HEK293T (cell line): ENCODE results near the gene GRK4.
"Not testable (repeated sequence)": the region's sequence is repeated elsewhere in the genome, so short reads cannot be mapped to it uniquely, and the experiment has no call there.

ENCODE experiments used
- CTCF ChIA-PET: fragments of 350-600 bp; formaldehyde crosslinking; extraction: SDS; loops from one replicate; lab custom pipeline; 2021; ENCODE audit warnings: antibody characterized with exemption, inconsistent platforms; lab: Yijun Ruan, JAX
- POLR2A ChIA-PET: fragments of 350-600 bp; formaldehyde crosslinking; extraction: SDS; loops from one replicate; lab custom pipeline; 2020; ENCODE audit warnings: antibody characterized with exemption, inconsistent platforms; lab: Yijun Ruan, JAX
- DNase-seq: peaks from one replicate; pipeline ENCODE4 v3.0.0; 2012; ENCODE audit warnings: mixed read lengths; ENCODE audit errors: extremely low spot score
- ARNT ChIP-seq: fragments of 450-650 bp; IDR thresholded peaks from 2 replicates; pipeline ENCODE4 v1.6.1; 2017; ENCODE audit warnings: mild to moderate bottlenecking
- BHLHE40 ChIP-seq: fragments of 450-650 bp; IDR thresholded peaks from 2 replicates; pipeline ENCODE4 v1.6.1; 2016; ENCODE audit warnings: mild to moderate bottlenecking, moderate library complexity, borderline replicate concordance
- CTBP1 ChIP-seq: fragments of 450-650 bp; IDR thresholded peaks from 2 replicates; pipeline ENCODE4 v1.6.1; 2016; ENCODE audit warnings: borderline replicate concordance
- ELF4 ChIP-seq: fragments of 450-650 bp; IDR thresholded peaks from 2 replicates; pipeline ENCODE4 v1.6.1; 2017; ENCODE audit warnings: antibody characterized with exemption
- FOXA1 ChIP-seq: fragments of 450-650 bp; IDR thresholded peaks from 2 replicates; pipeline ENCODE4 v1.6.1; 2016; ENCODE audit warnings: mild to moderate bottlenecking
- FOXK2 ChIP-seq: fragments of 450-650 bp; IDR thresholded peaks from 2 replicates; pipeline ENCODE4 v1.6.1; 2016; ENCODE audit warnings: mild to moderate bottlenecking
- FOXM1 ChIP-seq: fragments of 450-650 bp; IDR thresholded peaks from 2 replicates; pipeline ENCODE4 v1.6.1; 2017; ENCODE audit warnings: mild to moderate bottlenecking, borderline replicate concordance
- HDGF ChIP-seq: fragments of 450-650 bp; IDR thresholded peaks from 2 replicates; pipeline ENCODE4 v1.6.1; 2017; ENCODE audit warnings: antibody characterized with exemption, borderline replicate concordance
- L3MBTL2 ChIP-seq: fragments of 450-650 bp; conservative IDR thresholded peaks from 2 replicates; pipeline ENCODE4 v1.6.1; 2016; ENCODE audit warnings: mild to moderate bottlenecking
- LEF1 ChIP-seq: fragments of 450-650 bp; IDR thresholded peaks from 2 replicates; pipeline ENCODE4 v1.6.1; 2017; ENCODE audit warnings: mild to moderate bottlenecking, borderline replicate concordance
- NFRKB ChIP-seq: fragments of 450-650 bp; IDR thresholded peaks from 2 replicates; pipeline ENCODE4 v1.6.1; 2016; ENCODE audit warnings: mild to moderate bottlenecking, moderate library complexity
- PKNOX1 ChIP-seq: fragments of 450-650 bp; IDR thresholded peaks from 2 replicates; pipeline ENCODE4 v1.6.1; 2016
- SP1 ChIP-seq: fragments of 450-650 bp; IDR thresholded peaks from 2 replicates; pipeline ENCODE4 v1.6.1; 2017
- SUZ12 ChIP-seq: fragments of 450-650 bp; IDR thresholded peaks from 2 replicates; pipeline ENCODE4 v1.6.1; 2016; ENCODE audit warnings: mild to moderate bottlenecking
- TARDBP ChIP-seq: fragments of 450-650 bp; IDR thresholded peaks from 2 replicates; pipeline ENCODE4 v1.6.1; 2016
- ZNF384 ChIP-seq: fragments of 450-650 bp; IDR thresholded peaks from 2 replicates; pipeline ENCODE4 v1.6.1; 2016

The GRK4 gene

GRCh38 chr4:2942532-2943363 lies 20.6 kb upstream of the GRK4 start:
- DNase-seq: no peak
- ChIA-PET POLR2A (no interaction called here), CTCF (interaction anchor here (0.6 kb wide), 1 partner anchor 401 kb away, joined by 3 read pairs; no protein-coding TSS in a partner anchor)
- no peak for TF ChIP-seq FOXK2
- TF ChIP-seq L3MBTL2: no peak
- no peak for TF ChIP-seq FOXA1
- no peak for TF ChIP-seq SUZ12
- no peak for TF ChIP-seq NFRKB

GRCh38 chr4:2943364-2944090 lies 19.8 kb upstream of the GRK4 start:
- ChIA-PET CTCF (interaction anchor here (0.6 kb wide), 1 partner anchor 401 kb away, joined by 3 read pairs; no protein-coding TSS in a partner anchor), POLR2A (interaction anchor here (1.7 to 2.2 kb wide), 2 partner anchors 8 to 19 kb away, joined by 5 to 9 read pairs; partner anchors contain the start of genes GRK4 and NOP14)
- no peak for TF ChIP-seq TARDBP
- no peak for TF ChIP-seq CTBP1
- no peak for TF ChIP-seq ELF4
- no peak for TF ChIP-seq ZNF384
- no peak for TF ChIP-seq L3MBTL2
- TF ChIP-seq NFRKB: no peak
- no peak for TF ChIP-seq FOXK2
- no peak for TF ChIP-seq FOXM1
- TF ChIP-seq LEF1: no peak
- no peak for TF ChIP-seq FOXA1
- no peak for TF ChIP-seq ARNT
- TF ChIP-seq PKNOX1: no peak
- no peak for TF ChIP-seq SP1
- TF ChIP-seq SUZ12: no peak
- no peak for TF ChIP-seq BHLHE40
- no peak for TF ChIP-seq HDGF
- DNase-seq: no peak

- ChIA-PET CTCF (no interaction called here), POLR2A (interaction anchor here (1.7 to 2.2 kb wide), 2 partner anchors 8 to 19 kb away, joined by 5 to 9 read pairs; partner anchors contain the start of genes GRK4 and NOP14)
Observed at GRCh38 chr4:2944091-2944482, 19.3 kb upstream of the GRK4 start.

GRCh38 chr4:2944586-2945526 lies 18.5 kb upstream of the GRK4 start:
- CTCF ChIA-PET: no interaction called here
- no peak for TF ChIP-seq SUZ12
- TF ChIP-seq ARNT: no peak
- TF ChIP-seq FOXK2: no peak
- TF ChIP-seq HDGF: no peak
- TF ChIP-seq L3MBTL2: no peak
- no peak for TF ChIP-seq PKNOX1
- no peak for TF ChIP-seq LEF1
- TF ChIP-seq TARDBP: no peak
- no peak for TF ChIP-seq BHLHE40
- no peak for TF ChIP-seq ELF4
- POLR2A ChIA-PET: interaction anchor here (1.7 to 2.2 kb wide), 2 partner anchors 9 to 18 kb away, joined by 5 to 9 read pairs; partner anchors contain the start of genes GRK4 and NOP14
- DNase-seq: no peak

More at GRCh38 chr4:2944091-2944482, 19.3 kb upstream of the GRK4 start:
- TF ChIP-seq BHLHE40 (no peak), FOXK2 (no peak), ARNT (no peak), LEF1 (no peak), SUZ12 (no peak), TARDBP (no peak), ELF4 (no peak), FOXM1 (no peak), PKNOX1 (no peak), CTBP1 (no peak), SP1 (no peak), HDGF (no peak), ZNF384 (no peak), NFRKB (no peak), L3MBTL2 (no peak), FOXA1 (no peak)
- DNase-seq: no peak

GRCh38 chr4:2945619-2946604 lies 17.5 kb upstream of the GRK4 start:
- CTCF ChIA-PET, DNase-seq: not testable (repeated sequence)
- POLR2A ChIA-PET: interaction anchor here (1.3 to 2.2 kb wide), 2 partner anchors 10 to 11 kb away, joined by 3 to 9 read pairs; no protein-coding TSS in a partner anchor
